PC-9 (cell line): ENCODE results near the gene GSE1. TPM values are rescaled to one million over a fixed set of nuclear protein-coding genes. Genes with fewer than 3 reads are reported as not detected.

Experiments used
- BruUV-seq: library from RNA; stranded (reverse); fragments of 400-500 nt; replicated peaks from 2 replicates; lab custom pipeline; 2021; lab: Mats Ljungman, UMichigan
- CTCF ChIA-PET: fragments of 300-600 bp; sonication (Branson Sonifier 250); formaldehyde crosslinking; loops from one replicate; lab custom pipeline; 2022; ENCODE audit warnings: antibody characterized with exemption; lab: Charles Lee
- POLR2A ChIA-PET: fragments of 300-600 bp; sonication (Branson Sonifier 250); formaldehyde crosslinking; loops from one replicate; lab custom pipeline; 2022; ENCODE audit warnings: antibody characterized with exemption; ENCODE audit not compliant: unreplicated experiment; lab: Charles Lee
- DNase-seq, 2 experiments: peaks; one replicate each; pipeline versions ENCODE4 v3.0.0 to v3.0.0-alpha.2; 2015 to 2022; ENCODE audit warnings: mixed read lengths in 1 of 2
- H2AFZ ChIP-seq: fragments of 200-600 bp; sonication (generic); 2 replicates; pipeline ENCODE4 v1.8.1; 2017; ENCODE audit warnings: antibody characterized with exemption
- H3F3A ChIP-seq: fragments of 200-600 bp; sonication (generic); 2 replicates; pipeline ENCODE4 v1.8.1; 2017; ENCODE audit warnings: antibody characterized with exemption, mild to moderate bottlenecking, low read depth; ENCODE audit not compliant: insufficient read depth
- H3K27ac ChIP-seq: fragments of 200-600 bp; sonication (generic); 2 replicates; pipeline ENCODE4 v1.6.1; 2016; ENCODE audit warnings: mixed run types
- H3K27me3 ChIP-seq: fragments of 200-600 bp; sonication (generic); 2 replicates; pipeline ENCODE4 v1.6.1; 2016; ENCODE audit warnings: low read depth, mixed run types; ENCODE audit not compliant: insufficient read depth
- H3K36me3 ChIP-seq: fragments of 200-600 bp; sonication (generic); 2 replicates; pipeline ENCODE4 v1.6.1; 2016; ENCODE audit warnings: low read depth, mixed run types
- H3K4me1 ChIP-seq: fragments of 200-600 bp; sonication (generic); replicated peaks from 2 replicates; pipeline ENCODE4 v1.6.1; 2016; ENCODE audit warnings: mixed run types; ENCODE audit not compliant: insufficient read depth
- H3K4me2 ChIP-seq: fragments of 200-600 bp; sonication (generic); 2 replicates; pipeline ENCODE4 v1.6.1; 2017; ENCODE audit warnings: mixed run types
- H3K4me3 ChIP-seq: fragments of 200-600 bp; sonication (generic); 2 replicates; pipeline ENCODE4 v1.6.1; 2016; ENCODE audit warnings: mixed run types
- H3K79me2 ChIP-seq: fragments of 200-600 bp; sonication (generic); 2 replicates; pipeline ENCODE4 v1.6.1; 2017; ENCODE audit warnings: low read depth, mixed run types
- H3K9me2 ChIP-seq: fragments of 200-600 bp; sonication (generic); 2 replicates; pipeline ENCODE4 v1.8.1; 2017; ENCODE audit warnings: mild to moderate bottlenecking; ENCODE audit not compliant: insufficient read depth
- H3K9me3 ChIP-seq: fragments of 200-600 bp; sonication (generic); 2 replicates; pipeline ENCODE4 v1.8.1; 2016; ENCODE audit warnings: low read depth; ENCODE audit not compliant: insufficient read depth
- H4K20me1 ChIP-seq: fragments of 200-600 bp; sonication (generic); 2 replicates; pipeline ENCODE4 v1.8.1; 2017; ENCODE audit not compliant: insufficient read depth
- EZH2 ChIP-seq: fragments of 200-600 bp; sonication (generic); IDR thresholded peaks from 2 replicates; pipeline ENCODE4 v1.8.0; 2017; ENCODE audit warnings: antibody characterized with exemption, low read depth
- intact Hi-C: fragments of 100-400 bp; cut with micrococcal nuclease; formaldehyde crosslinking; loops from one replicate; pipeline ENCODE4 v1.10.0; 2022; ENCODE audit not compliant: unreplicated experiment
- total RNA-seq: library from RNA; stranded (reverse); gene quantifications from 2 replicates; pipeline ENCODE4 v1.2.3, GENCODE V29; 2021
- TF ChIP-seq, protein P1 (sequence below): fragments of 200-600 bp; sonication (generic); conservative IDR thresholded peaks from 2 replicates; pipeline ENCODE4 v1.6.1; 2017; ENCODE audit warnings: mixed run types, antibody characterized with exemption, mild to moderate bottlenecking, moderate library complexity

Gene GSE1
- total RNA-seq, 1 experiment from 2014 or later = 83.5 TPM

DNA sequence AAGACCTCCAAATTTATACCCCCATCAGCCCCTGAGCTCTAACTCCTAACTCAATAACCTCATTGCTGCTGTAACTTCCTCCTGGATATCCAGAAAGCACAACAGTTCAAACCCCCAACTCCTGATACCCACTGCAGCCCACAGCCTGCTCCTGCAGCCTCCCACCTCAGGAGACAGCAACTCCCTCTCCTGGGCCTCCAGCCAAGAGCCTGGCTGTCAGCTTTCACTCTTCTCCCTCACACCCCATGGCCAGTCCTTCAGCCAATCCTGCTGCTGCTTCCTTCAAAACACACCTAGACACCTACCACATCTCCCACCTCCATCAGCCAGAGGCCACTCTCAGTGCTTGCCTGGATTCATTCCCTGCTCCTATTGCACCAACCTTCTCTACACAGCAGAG lies 70.2 kb downstream of the GSE1 start:
- H3K36me3 ChIP-seq = no peaks in the 10 kb centered on the region
- no peak for TF ChIP-seq EZH2
- H3K79me2 ChIP-seq = peaks cover 13% of the 10 kb centered on the region

DNA sequence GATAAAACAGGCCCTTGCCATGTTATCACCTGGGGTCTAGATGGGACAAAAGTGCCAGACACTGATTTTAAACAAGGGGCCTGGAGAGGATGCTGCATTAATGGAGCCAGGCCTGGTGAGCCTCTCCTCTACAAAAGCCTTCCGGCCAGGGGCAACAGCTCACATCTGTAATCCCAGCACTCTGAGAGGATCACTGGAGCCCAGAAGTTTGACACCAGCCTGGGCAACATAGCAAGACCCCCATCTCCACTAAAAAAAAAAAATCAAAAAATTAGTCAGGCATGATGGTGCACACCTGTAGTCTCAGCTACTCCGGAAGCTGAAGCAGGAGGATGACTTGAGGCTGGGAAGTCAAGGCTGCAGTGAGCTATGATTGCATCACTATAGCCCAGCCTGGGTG lies 72.1 kb downstream of the GSE1 start:
- Histone ChIP-seq H3K9me2 (no peaks in the 10 kb centered on the region), H3K4me3 (no peak overlapping the region), H3K27me3 (no peaks in the 10 kb centered on the region), H3K9me3 (no peaks in the 10 kb centered on the region), H3K79me2 (peaks cover 14% of the 10 kb centered on the region), H3K4me2 (no peak overlapping the region), H2AFZ (no peak overlapping the region), H4K20me1 (no peaks in the 10 kb centered on the region), H3K27ac (no peak overlapping the region), H3K4me1 (0 out of 2 replicates have a peak, but pooled peaks cover 5% of the 10 kb centered on the region), H3K36me3 (no peaks in the 10 kb centered on the region), H3F3A (peaks cover 3% of the 10 kb centered on the region)
- DNase-seq = no peak
- TF ChIP-seq, protein P1, sequence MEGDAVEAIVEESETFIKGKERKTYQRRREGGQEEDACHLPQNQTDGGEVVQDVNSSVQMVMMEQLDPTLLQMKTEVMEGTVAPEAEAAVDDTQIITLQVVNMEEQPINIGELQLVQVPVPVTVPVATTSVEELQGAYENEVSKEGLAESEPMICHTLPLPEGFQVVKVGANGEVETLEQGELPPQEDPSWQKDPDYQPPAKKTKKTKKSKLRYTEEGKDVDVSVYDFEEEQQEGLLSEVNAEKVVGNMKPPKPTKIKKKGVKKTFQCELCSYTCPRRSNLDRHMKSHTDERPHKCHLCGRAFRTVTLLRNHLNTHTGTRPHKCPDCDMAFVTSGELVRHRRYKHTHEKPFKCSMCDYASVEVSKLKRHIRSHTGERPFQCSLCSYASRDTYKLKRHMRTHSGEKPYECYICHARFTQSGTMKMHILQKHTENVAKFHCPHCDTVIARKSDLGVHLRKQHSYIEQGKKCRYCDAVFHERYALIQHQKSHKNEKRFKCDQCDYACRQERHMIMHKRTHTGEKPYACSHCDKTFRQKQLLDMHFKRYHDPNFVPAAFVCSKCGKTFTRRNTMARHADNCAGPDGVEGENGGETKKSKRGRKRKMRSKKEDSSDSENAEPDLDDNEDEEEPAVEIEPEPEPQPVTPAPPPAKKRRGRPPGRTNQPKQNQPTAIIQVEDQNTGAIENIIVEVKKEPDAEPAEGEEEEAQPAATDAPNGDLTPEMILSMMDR = no peak
- TF ChIP-seq EZH2 = no peak
- CTCF ChIA-PET = no interaction called here
- intact Hi-C loops = no loop called here
- POLR2A ChIA-PET = no interaction called here
- no TSS peak for BruUV-seq

More for the DNA sequence above, 70.2 kb downstream of the GSE1 start:
- no peak overlapping the region for H3K4me3 ChIP-seq
- 0 out of 2 replicates have a peak, but pooled peaks cover 5% of the 10 kb centered on the region for H3K4me1 ChIP-seq
- DNase-seq = no peak
- no peaks in the 10 kb centered on the region for H3K9me2 ChIP-seq
- no peak overlapping the region for H2AFZ ChIP-seq
- H3K27ac ChIP-seq = no peak overlapping the region
- BruUV-seq = no TSS peak
- ChIA-PET POLR2A (no interaction called here), CTCF (no interaction called here)
- no peaks in the 10 kb centered on the region for H4K20me1 ChIP-seq
- no peaks in the 10 kb centered on the region for H3K9me3 ChIP-seq
- intact Hi-C loops = no loop called here
- H3K4me2 ChIP-seq = no peak overlapping the region
- H3K27me3 ChIP-seq = no peaks in the 10 kb centered on the region
- H3F3A ChIP-seq = no peaks in the 10 kb centered on the region; the same call in 1 of the 2 replicates

DNA sequence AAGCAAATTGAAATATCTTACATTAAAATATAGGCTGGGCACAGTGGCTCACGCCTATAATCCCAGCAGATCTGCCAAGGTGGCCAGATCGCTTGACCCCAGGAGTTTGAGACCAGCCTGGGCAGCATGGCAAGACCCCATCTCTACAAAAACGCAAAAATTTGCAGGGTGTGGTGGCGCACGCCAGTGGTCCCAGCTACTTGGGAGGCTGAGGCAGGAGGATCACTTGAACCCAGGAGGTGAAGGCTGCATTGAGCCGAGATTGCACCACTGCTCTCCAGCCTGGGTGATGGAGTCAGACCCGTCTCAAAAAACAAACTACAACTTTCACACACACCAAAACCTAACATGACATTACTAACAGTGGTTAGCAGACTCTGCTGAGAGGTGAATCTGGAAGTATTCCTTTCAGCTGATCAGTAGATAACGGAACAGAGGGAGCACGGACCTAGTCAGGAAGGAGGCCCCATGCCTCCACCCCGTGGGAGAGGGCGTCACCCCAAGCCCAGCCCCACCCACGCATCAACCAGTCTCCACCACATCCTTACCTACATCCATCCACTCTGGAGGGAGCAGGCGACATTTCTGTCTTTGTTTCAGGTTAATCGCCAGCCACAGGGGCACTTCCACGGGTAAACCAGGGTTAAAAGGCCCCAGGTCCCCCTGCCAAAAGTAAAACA lies 73.9 kb downstream of the GSE1 start:
- Histone ChIP-seq H3K79me2 (peaks cover 14% of the 10 kb centered on the region), H3K4me1 (0 out of 2 replicates have a peak, but pooled peaks cover 5% of the 10 kb centered on the region), H3K27me3 (no peaks in the 10 kb centered on the region), H3F3A (peaks cover 3% of the 10 kb centered on the region), H3K9me3 (no peaks in the 10 kb centered on the region), H2AFZ (no peak overlapping the region), H4K20me1 (no peaks in the 10 kb centered on the region), H3K4me3 (no peak overlapping the region), H3K4me2 (peak overlapping the region; percentile 93; the same call in 1 of the 2 replicates), H3K27ac (no peak overlapping the region), H3K9me2 (no peaks in the 10 kb centered on the region), H3K36me3 (no peaks in the 10 kb centered on the region)
- no peak for TF ChIP-seq EZH2
- TF ChIP-seq, protein P1 = no peak
- intact Hi-C loops = no loop called here
- ChIA-PET CTCF (no interaction called here), POLR2A (no interaction called here)
- DNase-seq = no peak
- BruUV-seq = no TSS peak
